Measurements from ENCODE around the gene CDH4. TPM values are rescaled to one million over a fixed set of nuclear protein-coding genes. Genes with fewer than 3 reads are reported as not detected.
"Not testable (repeated sequence)": the region's sequence is repeated elsewhere in the genome, so short reads cannot be mapped to it uniquely, and the experiment has no call there.

Gene CDH4
- total RNA-seq, 1 donor from 2014 or later: 2.2 TPM

DNA sequence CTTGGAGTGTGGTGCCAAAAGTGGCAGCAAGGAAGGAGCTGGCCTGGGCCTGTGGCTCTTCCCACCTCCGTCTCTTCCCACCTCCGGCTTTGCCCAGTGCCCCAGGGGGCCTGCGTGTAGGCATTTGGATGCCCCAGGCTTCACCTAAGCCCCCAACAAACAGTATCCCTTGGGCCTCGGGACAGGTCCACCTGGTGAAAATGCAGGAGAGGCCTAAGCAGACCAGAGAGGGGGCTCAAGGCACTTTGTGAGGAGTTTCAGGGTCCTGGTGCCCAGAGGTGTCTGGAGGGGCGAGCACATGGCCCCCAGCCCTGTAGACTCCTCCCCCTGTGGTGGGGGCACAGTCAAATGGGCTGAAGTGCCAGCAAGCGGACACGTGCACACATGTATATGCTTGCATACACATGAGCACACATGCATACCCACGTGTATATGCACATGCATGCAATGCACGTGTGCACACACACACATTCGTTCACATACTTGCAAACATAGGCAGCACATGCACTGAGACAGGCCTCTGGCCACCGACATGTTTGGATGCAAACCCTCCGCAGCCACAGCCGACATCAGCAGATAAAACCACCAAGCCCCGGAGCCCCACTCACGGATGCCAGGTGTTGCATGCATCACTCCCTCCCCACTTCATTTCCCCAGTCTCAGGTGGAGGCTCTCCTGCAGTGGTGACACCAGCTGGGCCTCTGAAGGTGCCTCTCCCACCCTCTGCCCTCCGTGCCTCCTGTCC lies 689.1 kb downstream of the CDH4 start:
- intact Hi-C loops (cut with DNase I): no loop called here
- ATAC-seq (no peak), DNase-seq (ENCODE audit: low spot score) (no peak)

DNA sequence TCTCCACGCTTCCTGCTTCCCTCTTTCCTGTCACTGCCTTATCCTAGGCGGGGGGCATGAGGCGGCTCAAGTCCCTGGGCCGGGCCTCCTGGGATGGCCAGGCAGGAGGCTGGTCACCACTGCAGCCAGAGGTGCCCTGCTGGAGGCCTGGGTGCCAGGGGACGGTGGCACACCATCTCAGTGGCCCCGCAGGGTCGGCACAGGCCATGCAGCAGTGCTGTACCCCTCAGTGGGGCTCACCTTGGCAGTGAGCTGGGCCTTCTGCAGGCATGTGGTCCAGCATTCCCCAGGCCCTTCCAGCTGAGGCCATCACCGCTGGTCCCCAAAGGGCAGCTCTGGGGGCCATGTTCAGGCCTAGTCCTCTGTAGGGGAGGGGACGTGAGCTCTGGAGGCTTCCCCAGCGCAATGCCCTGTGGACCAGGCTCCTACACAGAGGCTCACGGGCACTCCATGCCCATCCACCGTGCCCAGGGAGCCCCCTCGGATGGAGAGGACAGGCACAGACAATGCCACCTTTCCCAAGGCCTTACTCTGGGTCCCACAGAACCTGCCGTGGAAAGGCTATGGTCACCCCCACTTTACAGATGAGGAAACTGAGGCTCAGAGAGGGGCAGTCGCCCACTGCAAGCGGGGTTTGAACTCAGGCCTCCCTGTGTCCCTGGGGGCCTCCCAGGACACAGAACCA lies 689.8 kb downstream of the CDH4 start:
- intact Hi-C loops (cut with DNase I): no loop called here
- ATAC-seq (no peak), DNase-seq (ENCODE audit: low spot score) (no peak)

GRCh38 chr20:61942526-61942925 lies 690.5 kb downstream of the CDH4 start:
- ATAC-seq (no peak), DNase-seq (ENCODE audit: low spot score) (no peak)
- intact Hi-C loops (cut with DNase I): no loop called here

DNA sequence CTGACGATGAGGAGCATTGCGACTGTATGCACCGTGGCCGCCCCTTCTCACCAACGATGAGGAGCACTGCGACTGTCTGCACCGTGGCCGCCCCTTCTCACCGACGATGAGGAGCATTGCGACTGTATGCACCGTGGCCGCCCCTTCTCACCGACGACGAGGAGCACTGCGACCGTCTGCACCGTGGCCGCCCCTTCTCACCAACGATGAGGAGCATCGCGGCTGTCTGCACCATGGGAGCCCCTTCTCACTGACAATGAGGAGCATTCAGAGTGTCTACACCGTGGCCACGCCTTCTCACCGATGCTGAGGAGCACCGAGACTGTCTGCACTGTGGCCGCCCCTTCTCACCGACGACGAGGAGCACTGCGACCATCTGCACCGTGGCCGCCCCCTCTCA lies 692.9 kb downstream of the CDH4 start:
- DNase-seq (ENCODE audit: low spot score); intact Hi-C loops (cut with DNase I); ATAC-seq: not testable (repeated sequence)

DNA sequence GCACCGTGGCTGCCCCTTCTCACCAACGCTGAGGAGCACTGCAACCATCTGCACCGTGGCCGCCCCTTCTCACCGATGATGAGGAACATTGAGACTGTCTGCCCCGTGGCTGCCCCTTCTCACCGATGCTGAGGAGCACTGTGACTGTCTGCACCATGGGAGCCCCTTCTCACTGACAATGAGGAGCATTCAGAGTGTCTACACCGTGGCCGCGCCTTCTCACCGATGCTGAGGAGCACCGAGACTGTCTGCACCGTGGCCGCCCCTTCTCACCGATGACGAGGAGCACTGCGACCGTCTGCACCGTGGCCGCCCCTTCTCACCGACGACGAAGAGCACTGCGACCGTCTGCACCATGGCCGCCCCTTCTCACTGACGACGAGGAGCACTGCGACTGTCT lies 693.4 kb downstream of the CDH4 start:
- ATAC-seq; intact Hi-C loops (cut with DNase I); DNase-seq (ENCODE audit: low spot score): not testable (repeated sequence)

- intact Hi-C loops (cut with DNase I); ATAC-seq; DNase-seq (ENCODE audit: low spot score): not testable (repeated sequence)
These were observed 696.0 kb downstream of the CDH4 start for GRCh38 chr20:61948056-61948455.

- DNase-seq (ENCODE audit: low spot score): no peak
These were observed 696.7 kb downstream of the CDH4 start for GRCh38 chr20:61948586-61949362.

DNA sequence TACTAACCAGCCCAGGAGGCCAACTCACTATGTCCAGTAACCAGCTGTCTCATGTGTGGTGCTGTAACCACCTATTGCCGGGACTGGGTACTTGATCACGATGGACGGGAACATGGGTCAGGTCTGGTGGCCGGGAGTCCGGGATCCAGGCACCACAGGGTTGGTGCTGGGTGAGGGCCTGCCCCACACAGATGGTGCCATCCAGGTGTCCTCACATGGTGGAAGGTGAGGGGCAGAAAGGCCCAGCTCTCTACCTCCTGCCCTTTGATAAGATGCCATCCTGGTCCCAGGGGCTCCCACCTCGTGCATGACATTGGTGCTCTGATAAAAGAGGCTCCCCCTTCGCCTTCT lies 697.3 kb downstream of the CDH4 start:
- DNase-seq (ENCODE audit: low spot score): no peak
- no peak for ATAC-seq

More at GRCh38 chr20:61948586-61949362, 696.7 kb downstream of the CDH4 start:
- no peak for ATAC-seq
- intact Hi-C loops (cut with DNase I): no loop called here

GRCh38 chr20:61949714-61950640 lies 697.9 kb downstream of the CDH4 start:
- ATAC-seq (no peak), DNase-seq (ENCODE audit: low spot score) (no peak)
- intact Hi-C loops (cut with DNase I): no loop called here

More for the DNA sequence above, 697.3 kb downstream of the CDH4 start:
- intact Hi-C loops (cut with DNase I): no loop called here

- DNase-seq (ENCODE audit: low spot score): no peak
- intact Hi-C loops (cut with DNase I): no loop called here
- ATAC-seq: no peak
These were observed 698.6 kb downstream of the CDH4 start for GRCh38 chr20:61950641-61951071.

- ATAC-seq: no peak
- DNase-seq (ENCODE audit: low spot score): peak; percentile 51
- intact Hi-C loops (cut with DNase I): no loop called here
These were observed 699.9 kb downstream of the CDH4 start for GRCh38 chr20:61951695-61952533.

DNA sequence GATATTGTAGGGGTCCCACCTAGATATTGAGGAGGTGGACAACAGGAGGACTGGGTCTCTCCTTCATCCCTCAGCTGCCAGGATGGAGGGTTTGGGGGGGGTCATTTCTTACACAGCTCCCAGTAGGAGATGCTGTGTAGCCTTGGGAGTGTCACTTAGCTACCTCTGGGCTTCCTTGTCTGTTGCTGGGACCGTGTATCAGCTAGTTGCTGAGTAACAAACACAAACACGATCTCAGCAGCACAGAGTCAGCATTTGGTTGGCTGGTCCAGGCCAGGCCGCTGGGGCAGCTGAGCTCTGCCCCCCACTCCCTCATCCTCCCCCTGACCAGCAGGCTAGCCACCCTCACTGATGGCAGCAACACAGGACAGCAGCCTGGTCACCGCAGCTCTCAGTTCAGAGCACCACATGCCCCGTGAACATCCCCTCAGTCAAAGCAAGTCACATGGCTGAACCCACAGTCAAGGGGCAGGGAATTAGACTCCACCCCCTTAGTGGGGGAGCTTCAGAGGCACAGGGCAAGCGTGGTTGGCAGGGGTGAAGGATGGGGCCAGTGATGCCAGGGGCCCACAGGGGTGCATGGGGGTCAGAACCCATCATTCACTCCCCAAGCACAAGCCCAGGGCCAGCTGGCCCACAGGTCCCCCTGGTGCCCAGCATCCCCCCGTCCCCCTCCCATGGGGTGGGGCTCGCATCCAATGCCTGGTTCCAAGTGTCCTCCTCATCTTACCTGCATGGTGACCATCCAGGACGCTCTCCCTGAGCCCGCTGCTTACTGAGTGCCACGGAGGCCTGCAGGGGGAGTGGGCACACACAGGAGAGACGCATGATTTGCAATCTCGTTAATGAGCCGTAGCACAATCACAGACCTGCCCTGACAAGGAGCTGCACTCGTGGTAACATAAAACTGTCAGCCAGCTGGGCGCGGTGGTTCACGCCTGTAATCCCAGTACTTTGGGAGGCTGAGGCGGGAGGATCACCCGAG lies 701.3 kb downstream of the CDH4 start:
- intact Hi-C loops (cut with DNase I): no loop called here
- DNase-seq (ENCODE audit: low spot score): peak; percentile 51
- no peak for ATAC-seq

DNA sequence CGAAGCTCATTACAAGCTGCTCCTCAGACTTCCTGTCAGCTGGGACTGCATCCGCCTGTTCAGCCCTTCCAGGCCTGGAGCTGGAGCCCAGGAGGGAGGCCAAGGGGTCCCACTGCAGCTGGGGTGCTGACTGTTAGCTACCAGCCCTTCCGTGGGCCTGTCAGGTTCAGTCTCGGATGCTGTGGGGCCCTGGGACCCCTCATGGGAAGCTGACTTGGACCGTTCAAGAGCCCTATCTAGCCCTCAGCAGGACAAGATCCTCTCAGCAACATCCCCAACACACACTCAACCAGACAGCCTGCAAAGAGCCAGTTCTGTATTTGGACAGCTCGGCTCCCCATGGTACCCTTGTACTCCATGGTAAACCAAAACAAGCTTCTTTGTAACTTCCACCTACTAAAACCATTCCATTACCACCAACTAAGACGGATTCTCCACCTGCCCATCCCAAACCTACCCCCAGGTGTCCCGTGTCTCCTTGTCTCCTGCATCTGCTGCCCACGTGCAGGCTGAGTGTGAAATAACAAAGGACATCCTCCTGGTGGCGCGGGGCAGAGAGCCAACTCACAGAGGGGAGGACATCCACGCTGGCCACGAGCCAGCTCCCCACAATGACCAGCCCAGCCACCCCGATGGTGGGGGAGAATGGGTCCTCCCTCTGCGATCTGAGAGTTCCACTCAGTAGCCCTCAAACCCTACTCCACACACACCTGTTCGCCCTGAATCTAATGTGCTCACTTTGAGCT lies 702.4 kb downstream of the CDH4 start:
- peak; percentile 47 for DNase-seq (ENCODE audit: low spot score)
- no peak for ATAC-seq
- intact Hi-C loops (cut with DNase I): no loop called here

DNA sequence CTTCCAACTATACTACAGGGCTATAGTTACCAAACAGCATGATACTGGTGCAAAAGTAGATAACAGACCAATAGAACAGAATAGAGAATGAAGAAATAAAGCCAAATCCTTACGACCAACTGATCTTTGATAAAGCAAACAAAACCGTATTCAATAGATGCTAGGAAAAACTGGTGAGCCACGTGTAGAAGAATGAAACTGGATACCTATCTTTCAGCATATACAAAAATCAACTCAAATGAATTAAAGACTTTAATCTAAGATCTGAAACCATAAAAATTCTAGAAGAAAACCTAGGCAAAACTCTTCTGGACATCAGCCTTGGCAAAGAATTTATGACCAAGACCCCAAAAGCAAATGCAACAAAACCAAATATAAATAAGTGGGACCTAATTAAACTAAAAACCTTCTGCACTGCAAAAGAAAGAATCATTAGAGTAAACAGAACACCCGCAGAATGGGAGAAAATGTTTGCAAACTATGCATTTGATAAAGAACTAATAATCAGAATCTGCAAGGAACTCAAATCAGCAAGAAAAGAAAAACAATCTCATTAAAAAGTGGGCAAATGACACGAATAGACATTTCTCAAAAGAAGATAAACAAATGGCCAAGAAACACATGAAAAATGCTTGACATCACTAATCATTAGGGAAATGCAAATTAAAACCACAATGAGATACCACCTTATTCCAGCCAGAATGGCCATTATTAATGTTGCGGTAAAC lies 703.8 kb downstream of the CDH4 start:
- DNase-seq (ENCODE audit: low spot score) (no peak), ATAC-seq (no peak)
- intact Hi-C loops (cut with DNase I): no loop called here
